Activated naive CD4-positive, alpha-beta T cell treated with anti-CD3 and anti-CD28 coated beads for 36 hours (primary cell): ENCODE data around the gene ACSS3. TPM values are rescaled to one million over a fixed set of nuclear protein-coding genes. Genes with fewer than 3 reads are reported as not detected.
"Not testable (repeated sequence)": the region's sequence is repeated elsewhere in the genome, so short reads cannot be mapped to it uniquely, and the experiment has no call there.

Experiments used
- CTCF ChIA-PET: fragments of 350-600 bp; sonication (Branson Sonifier 250); formaldehyde crosslinking; loops from one replicate; lab custom pipeline; 2021; ENCODE audit warnings: antibody characterized with exemption; lab: Charles Lee
- DNase-seq: peaks from one replicate; pipeline ENCODE4 v3.0.0-alpha.2; 2020
- H3K27ac Mint-ChIP-seq: one replicate; pipeline ENCODE4 v1.8.0; 2021; ENCODE audit warnings: mild to moderate bottlenecking, mixed read lengths
- H3K27me3 Mint-ChIP-seq: one replicate; pipeline ENCODE4 v1.8.0; 2021; ENCODE audit warnings: low read depth, mixed read lengths
- H3K36me3 Mint-ChIP-seq: one replicate; pipeline ENCODE4 v1.8.0; 2021; ENCODE audit warnings: low read depth, mixed read lengths
- H3K4me1 Mint-ChIP-seq: one replicate; pipeline ENCODE4 v1.8.0; 2021; ENCODE audit warnings: low read depth, mixed read lengths
- H3K4me3 Mint-ChIP-seq: one replicate; pipeline ENCODE4 v1.8.0; 2021; ENCODE audit warnings: mild to moderate bottlenecking, moderate library complexity, mixed read lengths
- H3K9me3 Mint-ChIP-seq: one replicate; pipeline ENCODE4 v1.8.0; 2021; ENCODE audit warnings: mixed read lengths
- intact Hi-C: fragments of 100-400 bp; cut with micrococcal nuclease; formaldehyde crosslinking; loops from one replicate; pipeline ENCODE4 v1.15.1; 2023
- total RNA-seq, 2 experiments: library from RNA; stranded (reverse); gene quantifications; one replicate each; pipeline ENCODE4 v1.2.3, GENCODE V29; 2021

Gene ACSS3, protein sequence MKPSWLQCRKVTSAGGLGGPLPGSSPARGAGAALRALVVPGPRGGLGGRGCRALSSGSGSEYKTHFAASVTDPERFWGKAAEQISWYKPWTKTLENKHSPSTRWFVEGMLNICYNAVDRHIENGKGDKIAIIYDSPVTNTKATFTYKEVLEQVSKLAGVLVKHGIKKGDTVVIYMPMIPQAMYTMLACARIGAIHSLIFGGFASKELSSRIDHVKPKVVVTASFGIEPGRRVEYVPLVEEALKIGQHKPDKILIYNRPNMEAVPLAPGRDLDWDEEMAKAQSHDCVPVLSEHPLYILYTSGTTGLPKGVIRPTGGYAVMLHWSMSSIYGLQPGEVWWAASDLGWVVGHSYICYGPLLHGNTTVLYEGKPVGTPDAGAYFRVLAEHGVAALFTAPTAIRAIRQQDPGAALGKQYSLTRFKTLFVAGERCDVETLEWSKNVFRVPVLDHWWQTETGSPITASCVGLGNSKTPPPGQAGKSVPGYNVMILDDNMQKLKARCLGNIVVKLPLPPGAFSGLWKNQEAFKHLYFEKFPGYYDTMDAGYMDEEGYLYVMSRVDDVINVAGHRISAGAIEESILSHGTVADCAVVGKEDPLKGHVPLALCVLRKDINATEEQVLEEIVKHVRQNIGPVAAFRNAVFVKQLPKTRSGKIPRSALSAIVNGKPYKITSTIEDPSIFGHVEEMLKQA
- not detected for total RNA-seq

DNA sequence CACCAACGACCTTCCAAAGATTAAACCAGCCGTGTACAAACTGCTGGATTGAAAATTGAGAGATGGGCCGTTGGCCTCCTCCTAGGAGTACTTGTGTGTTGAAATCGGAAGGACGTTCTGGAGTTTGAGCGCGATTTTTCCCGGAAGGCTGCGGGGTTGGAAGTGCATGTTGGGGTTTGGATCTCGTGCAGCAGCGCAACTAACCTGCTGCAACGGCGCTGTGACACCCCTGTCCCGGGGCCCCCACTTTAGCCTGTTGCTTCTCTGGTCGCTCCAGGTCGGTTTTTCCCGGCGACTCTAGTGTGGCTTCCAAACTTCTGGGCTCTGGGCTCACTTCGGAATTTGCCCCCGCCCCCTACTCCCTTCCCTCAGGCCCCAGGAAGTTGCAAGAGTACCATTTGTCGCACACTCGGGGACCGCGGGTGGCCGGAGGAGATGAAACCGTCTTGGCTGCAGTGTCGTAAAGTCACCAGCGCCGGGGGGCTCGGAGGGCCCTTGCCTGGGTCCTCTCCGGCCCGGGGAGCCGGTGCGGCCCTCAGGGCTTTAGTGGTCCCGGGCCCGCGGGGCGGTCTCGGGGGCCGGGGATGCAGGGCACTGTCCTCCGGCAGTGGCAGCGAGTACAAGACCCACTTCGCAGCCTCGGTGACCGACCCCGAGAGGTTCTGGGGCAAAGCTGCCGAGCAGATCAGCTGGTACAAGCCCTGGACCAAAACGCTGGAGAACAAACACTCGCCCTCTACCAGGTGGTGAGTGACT is at the start of gene ACSS3:
Gene ACSS3, plus strand, starts transcription at position 394 of the 756 bp plus-strand sequence. Its CDS starts 42 bp downstream, at position 436.
- peaks cover 23% of the 10 kb centered on the region for H3K27me3 Mint-ChIP-seq
- CTCF ChIA-PET, result no interaction called here
- peaks cover 4% of the 10 kb centered on the region for H3K9me3 Mint-ChIP-seq
- H3K27ac Mint-ChIP-seq, result no peak within 1 kb of the TSS
- H3K36me3 Mint-ChIP-seq, result no peaks in the 10 kb centered on the region
- H3K4me1 Mint-ChIP-seq, result no peaks in the 10 kb centered on the region
- no peak within 1 kb of the TSS for H3K4me3 Mint-ChIP-seq
- intact Hi-C loops, result no loop called here
- no peak for DNase-seq

GRCh38 chr12:81034926-81035325 is 43.0 kb upstream of the ACSS3 start:
- Mint-ChIP-seq H3K27me3 (no peaks in the 10 kb centered on the region), H3K36me3 (no peaks in the 10 kb centered on the region), H3K9me3 (peaks cover 4% of the 10 kb centered on the region), H3K27ac (no peak overlapping the region), H3K4me3 (no peak overlapping the region), H3K4me1 (no peaks in the 10 kb centered on the region)
- CTCF ChIA-PET, result no interaction called here
- DNase-seq, result no peak
- intact Hi-C loops, result no loop called here

DNA sequence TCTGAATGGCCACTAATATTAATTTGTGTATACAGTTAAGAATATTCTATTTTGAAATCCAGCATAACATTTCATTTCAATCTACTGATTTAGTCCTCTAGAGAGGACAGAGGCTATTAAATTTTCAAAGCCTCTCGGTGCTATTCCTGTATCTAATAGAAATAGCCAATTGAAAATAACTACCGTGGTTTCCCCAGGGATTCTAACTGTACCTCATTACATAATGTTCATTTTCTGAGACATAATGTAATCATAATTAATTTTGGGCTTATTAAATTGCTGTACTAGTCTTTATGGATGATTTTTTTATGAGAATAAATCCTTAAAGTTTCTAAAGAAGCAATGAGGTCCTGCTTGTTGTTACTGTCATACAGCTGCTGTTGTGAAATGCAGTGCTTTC is 38.6 kb upstream of the ACSS3 start:
- no peaks in the 10 kb centered on the region for H3K27me3 Mint-ChIP-seq
- no peak for DNase-seq
- no peak overlapping the region for H3K27ac Mint-ChIP-seq
- H3K36me3 Mint-ChIP-seq, result no peaks in the 10 kb centered on the region
- H3K9me3 Mint-ChIP-seq, result peaks cover 4% of the 10 kb centered on the region
- no peak overlapping the region for H3K4me3 Mint-ChIP-seq
- intact Hi-C loops, result no loop called here
- CTCF ChIA-PET, result no interaction called here
- H3K4me1 Mint-ChIP-seq, result no peaks in the 10 kb centered on the region

- H3K9me3 Mint-ChIP-seq, result peaks cover 2% of the 10 kb centered on the region
- no peak for DNase-seq
- intact Hi-C loops, result no loop called here
- H3K27ac Mint-ChIP-seq, result no peak overlapping the region
- H3K27me3 Mint-ChIP-seq, result no peaks in the 10 kb centered on the region
- CTCF ChIA-PET, result no interaction called here
- H3K4me1 Mint-ChIP-seq, result no peaks in the 10 kb centered on the region
- no peaks in the 10 kb centered on the region for H3K36me3 Mint-ChIP-seq
- H3K4me3 Mint-ChIP-seq, result no peak overlapping the region
Observed at GRCh38 chr12:81043979-81044740, 33.7 kb upstream of the ACSS3 start.

DNA sequence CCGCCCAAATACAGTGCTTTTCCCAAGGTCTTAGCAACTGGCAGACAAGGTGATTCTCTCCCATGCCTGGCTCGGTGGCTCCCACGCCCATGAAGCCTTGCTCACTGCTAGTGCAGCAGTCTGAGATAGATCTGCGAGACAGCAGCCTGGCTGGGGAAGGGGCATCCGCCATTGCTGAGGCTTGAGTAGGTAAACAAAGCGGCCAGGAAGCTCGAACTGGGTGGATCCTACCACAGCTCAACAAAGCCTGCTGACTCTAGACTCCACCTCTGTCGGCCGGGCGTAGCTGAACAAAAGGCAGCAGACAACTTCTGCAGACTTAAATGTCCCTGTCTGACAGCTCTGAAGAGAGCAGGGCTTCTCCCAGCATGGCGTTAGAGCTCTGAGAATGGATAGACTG is 12.9 kb upstream of the ACSS3 start:
- H3K4me1 Mint-ChIP-seq, intact Hi-C loops, H3K27ac Mint-ChIP-seq, H3K4me3 Mint-ChIP-seq, H3K36me3 Mint-ChIP-seq, CTCF ChIA-PET, H3K27me3 Mint-ChIP-seq, DNase-seq: not testable (repeated sequence)
- peaks cover 17% of the 10 kb centered on the region for H3K9me3 Mint-ChIP-seq

GRCh38 chr12:81070846-81071245 is 7.0 kb upstream of the ACSS3 start:
- CTCF ChIA-PET, result no interaction called here
- intact Hi-C loops, result no loop called here

GRCh38 chr12:81075539-81075938 is 2.3 kb upstream of the ACSS3 start:
- intact Hi-C loops, result no loop called here
- Mint-ChIP-seq H3K9me3 (peaks cover 2% of the 10 kb centered on the region), H3K27ac (no peak overlapping the region), H3K36me3 (no peaks in the 10 kb centered on the region), H3K4me3 (no peak overlapping the region), H3K4me1 (no peaks in the 10 kb centered on the region), H3K27me3 (peaks cover 23% of the 10 kb centered on the region)
- no peak for DNase-seq
- CTCF ChIA-PET, result no interaction called here

More at GRCh38 chr12:81070846-81071245, 7.0 kb upstream of the ACSS3 start:
- Mint-ChIP-seq H3K27me3 (no peaks in the 10 kb centered on the region), H3K4me1 (no peaks in the 10 kb centered on the region), H3K9me3 (peaks cover 8% of the 10 kb centered on the region), H3K4me3 (no peak overlapping the region), H3K27ac (no peak overlapping the region), H3K36me3 (no peaks in the 10 kb centered on the region)
- DNase-seq, result no peak

GRCh38 chr12:81077329-81077685 is 572 bp upstream of the ACSS3 start:
- intact Hi-C loops, result no loop called here
- no peaks in the 10 kb centered on the region for H3K4me1 Mint-ChIP-seq
- peaks cover 23% of the 10 kb centered on the region for H3K27me3 Mint-ChIP-seq
- DNase-seq, result no peak
- no peak overlapping the region for H3K27ac Mint-ChIP-seq
- H3K4me3 Mint-ChIP-seq, result no peak overlapping the region
- peaks cover 4% of the 10 kb centered on the region for H3K9me3 Mint-ChIP-seq
- H3K36me3 Mint-ChIP-seq, result no peaks in the 10 kb centered on the region
- CTCF ChIA-PET, result no interaction called here

DNA sequence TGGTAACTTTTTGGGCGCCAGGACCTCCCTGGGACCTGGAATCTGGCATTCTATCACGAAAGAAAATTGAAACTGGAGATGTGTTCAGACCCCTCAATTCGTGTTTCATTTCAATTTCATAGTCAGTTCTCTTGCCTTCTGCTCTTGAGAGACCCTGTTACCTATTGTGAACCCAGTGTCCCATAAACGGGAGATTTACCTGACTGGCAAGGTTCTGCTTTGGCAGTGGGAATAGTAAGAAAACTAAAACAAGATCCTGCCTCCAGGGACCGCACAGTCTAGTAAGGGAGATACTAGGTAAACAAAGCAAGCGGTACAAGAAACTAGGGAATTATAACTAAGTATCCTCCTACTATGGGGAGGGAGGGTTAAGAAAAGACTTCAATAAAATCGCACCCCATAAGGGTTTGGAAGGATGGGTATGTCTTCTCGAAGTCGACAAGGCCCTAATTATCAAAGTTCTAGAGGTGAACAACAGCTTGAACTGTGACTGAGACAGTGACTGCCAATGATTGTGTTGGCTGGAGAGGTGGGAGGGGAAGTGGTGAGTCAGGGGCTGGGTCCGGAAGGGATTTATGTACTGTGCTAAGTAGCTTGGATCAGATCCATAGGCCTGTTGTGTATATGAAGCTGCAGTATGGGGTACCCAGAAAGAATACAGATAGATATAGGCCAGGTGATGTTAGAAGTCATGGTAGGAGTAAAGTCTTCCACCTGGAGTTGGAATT is 754 bp downstream of the ACSS3 start:
- Mint-ChIP-seq H3K4me3 (no peak overlapping the region), H3K27ac (no peak overlapping the region), H3K4me1 (no peaks in the 10 kb centered on the region), H3K36me3 (no peaks in the 10 kb centered on the region), H3K27me3 (peaks cover 23% of the 10 kb centered on the region), H3K9me3 (peaks cover 4% of the 10 kb centered on the region)
- CTCF ChIA-PET, result no interaction called here
- no peak for DNase-seq
- intact Hi-C loops, result no loop called here

DNA sequence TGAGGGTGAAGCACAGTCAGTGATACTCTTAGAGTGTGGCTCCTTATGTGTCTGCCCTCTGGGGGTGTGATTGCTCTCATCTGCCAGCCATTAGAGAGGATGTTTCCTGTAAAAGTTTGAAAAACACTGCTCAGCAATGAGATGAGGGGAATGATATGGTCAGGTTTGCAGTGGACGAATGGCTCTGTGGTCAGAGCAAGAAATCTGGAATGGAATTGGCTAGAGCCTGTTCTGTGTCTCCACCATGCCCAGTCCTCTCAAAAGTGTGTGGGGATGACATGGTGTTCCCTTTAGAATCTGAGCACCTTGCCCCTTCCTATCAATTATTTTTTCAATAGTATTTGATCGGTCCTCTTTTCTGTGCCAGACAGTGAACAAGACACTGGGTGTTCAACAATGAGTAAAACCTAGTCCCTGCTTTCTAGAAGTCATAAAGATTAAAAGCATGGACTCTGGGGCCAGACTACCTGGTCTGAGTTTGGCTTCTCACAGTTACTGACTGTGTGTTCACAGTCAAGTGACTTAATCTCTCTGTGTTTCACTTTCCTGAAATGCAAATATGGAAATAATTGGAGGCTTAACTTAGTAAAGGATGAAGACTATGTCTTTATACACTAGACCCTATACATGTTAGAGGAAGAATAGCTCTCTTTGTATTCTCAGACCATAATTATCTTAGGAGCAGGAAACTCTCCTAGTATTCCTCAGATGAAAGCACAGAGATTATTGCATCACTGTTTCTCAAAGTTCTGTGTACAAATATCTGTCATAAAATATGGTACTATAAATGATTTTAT is 1.6 kb downstream of the ACSS3 start:
- H3K4me3 Mint-ChIP-seq, result no peak overlapping the region
- peaks cover 23% of the 10 kb centered on the region for H3K27me3 Mint-ChIP-seq
- no peaks in the 10 kb centered on the region for H3K4me1 Mint-ChIP-seq
- peaks cover 4% of the 10 kb centered on the region for H3K9me3 Mint-ChIP-seq
- intact Hi-C loops, result no loop called here
- H3K36me3 Mint-ChIP-seq, result no peaks in the 10 kb centered on the region
- CTCF ChIA-PET, result interaction anchor here (0.6 kb wide), 1 partner anchor 80 kb away, joined by 3 read pairs; no protein-coding TSS in a partner anchor
- no peak overlapping the region for H3K27ac Mint-ChIP-seq
- DNase-seq, result no peak

GRCh38 chr12:81080431-81080983 is 2.6 kb downstream of the ACSS3 start:
- Mint-ChIP-seq H3K9me3 (peaks cover 4% of the 10 kb centered on the region), H3K27me3 (peaks cover 23% of the 10 kb centered on the region), H3K4me3 (no peak overlapping the region), H3K36me3 (no peaks in the 10 kb centered on the region), H3K4me1 (no peaks in the 10 kb centered on the region), H3K27ac (no peak overlapping the region)
- CTCF ChIA-PET, result no interaction called here
- DNase-seq, result no peak
- intact Hi-C loops, result no loop called here
